Progenitor cell of endocrine pancreas (in vitro differentiated cells): Measurements from ENCODE around the gene AHDC1. TPM values are rescaled to one million over a fixed set of nuclear protein-coding genes. Genes with fewer than 3 reads are reported as not detected.

Experiments used
- DNase-seq: peaks from one replicate; pipeline ENCODE4 v3.0.0; 2021; ENCODE audit warnings: low spot score; ENCODE audit not compliant: unreplicated experiment
- H3K27ac Mint-ChIP-seq: 2 replicates; pipeline ENCODE4 v1.8.0; 2021; ENCODE audit warnings: mild to moderate bottlenecking, moderate library complexity, mixed read lengths
- H3K27me3 Mint-ChIP-seq: 2 replicates; pipeline ENCODE4 v1.8.0; 2021; ENCODE audit warnings: mixed read lengths
- H3K36me3 Mint-ChIP-seq: 2 replicates; pipeline ENCODE4 v1.8.0; 2022; ENCODE audit warnings: mixed read lengths; ENCODE audit not compliant: insufficient read depth
- H3K4me1 Mint-ChIP-seq: 2 replicates; pipeline ENCODE4 v1.8.0; 2021; ENCODE audit warnings: low read depth, mixed read lengths
- H3K4me3 Mint-ChIP-seq: 2 replicates; pipeline ENCODE4 v1.8.0; 2021; ENCODE audit warnings: low read depth, mild to moderate bottlenecking, moderate library complexity, mixed read lengths
- H3K9me3 Mint-ChIP-seq: 2 replicates; pipeline ENCODE4 v1.8.0; 2021; ENCODE audit warnings: low read depth, mixed read lengths
- total RNA-seq: library from RNA; stranded (reverse); gene quantifications from 2 replicates; pipeline ENCODE4 v1.2.1, GENCODE V29; 2021
- TF ChIP-seq, protein P1 (sequence below): fragments of 200-600 bp; sonication (generic); IDR thresholded peaks from one replicate; pipeline ENCODE4 v1.5.0; 2021; ENCODE audit warnings: antibody characterized with exemption, mild to moderate bottlenecking; ENCODE audit not compliant: unreplicated experiment

The AHDC1 gene
- total RNA-seq, 1 donor from 2014 or later: 53.3 TPM

DNA sequence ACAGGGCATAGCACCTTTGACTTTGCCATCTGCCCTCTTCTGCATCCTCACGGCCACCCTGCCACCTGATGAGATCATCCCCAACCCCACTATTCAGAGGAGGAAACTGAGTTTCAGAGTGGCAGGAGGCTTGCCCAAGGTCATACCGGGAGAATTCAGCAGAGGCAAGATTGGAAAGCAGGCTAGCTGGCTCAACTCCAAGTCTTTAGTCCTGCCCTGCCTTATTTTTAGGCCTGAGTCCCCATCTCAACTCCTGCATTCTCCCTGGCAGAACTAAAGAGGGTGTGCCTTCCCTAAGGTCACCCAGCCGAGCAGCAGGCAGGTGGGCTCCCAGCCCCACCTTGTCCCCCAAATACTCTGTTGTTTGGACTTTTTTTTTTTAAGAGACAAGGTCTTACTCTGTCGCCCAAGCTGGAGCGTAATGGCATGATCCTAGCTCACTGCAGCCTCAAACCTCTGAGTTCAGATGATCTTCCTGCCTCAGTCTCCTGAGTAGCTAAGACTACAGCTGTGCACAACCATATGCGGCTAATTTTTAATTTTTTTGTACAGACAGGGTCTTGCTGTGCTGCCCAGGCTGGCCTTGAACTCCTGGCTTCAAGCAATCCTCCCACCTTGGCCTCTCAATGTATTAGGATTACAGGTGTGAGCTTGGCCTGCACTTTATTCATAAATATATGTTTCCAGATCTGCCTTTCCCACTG is 44.8 kb upstream of the AHDC1 start:
- Mint-ChIP-seq H3K9me3 (no peaks in the 10 kb centered on the region), H3K36me3 (no peaks in the 10 kb centered on the region), H3K4me3 (no peak overlapping the region), H3K4me1 (peaks cover 13% of the 10 kb centered on the region), H3K27ac (no peak overlapping the region), H3K27me3 (peaks cover 10% of the 10 kb centered on the region)
- DNase-seq: no peak
- TF ChIP-seq, protein P1, sequence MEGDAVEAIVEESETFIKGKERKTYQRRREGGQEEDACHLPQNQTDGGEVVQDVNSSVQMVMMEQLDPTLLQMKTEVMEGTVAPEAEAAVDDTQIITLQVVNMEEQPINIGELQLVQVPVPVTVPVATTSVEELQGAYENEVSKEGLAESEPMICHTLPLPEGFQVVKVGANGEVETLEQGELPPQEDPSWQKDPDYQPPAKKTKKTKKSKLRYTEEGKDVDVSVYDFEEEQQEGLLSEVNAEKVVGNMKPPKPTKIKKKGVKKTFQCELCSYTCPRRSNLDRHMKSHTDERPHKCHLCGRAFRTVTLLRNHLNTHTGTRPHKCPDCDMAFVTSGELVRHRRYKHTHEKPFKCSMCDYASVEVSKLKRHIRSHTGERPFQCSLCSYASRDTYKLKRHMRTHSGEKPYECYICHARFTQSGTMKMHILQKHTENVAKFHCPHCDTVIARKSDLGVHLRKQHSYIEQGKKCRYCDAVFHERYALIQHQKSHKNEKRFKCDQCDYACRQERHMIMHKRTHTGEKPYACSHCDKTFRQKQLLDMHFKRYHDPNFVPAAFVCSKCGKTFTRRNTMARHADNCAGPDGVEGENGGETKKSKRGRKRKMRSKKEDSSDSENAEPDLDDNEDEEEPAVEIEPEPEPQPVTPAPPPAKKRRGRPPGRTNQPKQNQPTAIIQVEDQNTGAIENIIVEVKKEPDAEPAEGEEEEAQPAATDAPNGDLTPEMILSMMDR: no peak

DNA sequence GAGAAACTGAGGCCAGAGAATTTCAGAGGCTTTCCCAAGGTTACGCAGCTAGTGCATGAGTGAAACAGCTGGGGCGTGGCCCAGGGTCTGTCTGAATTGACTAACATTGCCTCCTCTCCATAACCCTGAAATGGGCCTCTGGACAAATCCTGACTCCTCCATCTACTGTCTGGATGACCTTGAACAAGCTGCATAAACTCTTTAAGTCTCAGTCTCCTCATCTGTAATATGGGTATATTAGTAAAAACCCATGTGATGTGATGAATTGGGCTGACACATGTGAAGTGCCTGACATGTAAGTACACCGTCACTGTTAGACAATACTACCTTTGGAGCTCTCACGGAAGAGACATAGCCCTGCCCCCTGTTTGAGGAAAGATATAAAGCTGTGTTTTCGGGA is 43.4 kb upstream of the AHDC1 start:
- no peaks in the 10 kb centered on the region for H3K9me3 Mint-ChIP-seq
- H3K27me3 Mint-ChIP-seq: peaks cover 13% of the 10 kb centered on the region
- TF ChIP-seq, protein P1: no peak
- no peaks in the 10 kb centered on the region for H3K36me3 Mint-ChIP-seq
- no peak overlapping the region for H3K4me3 Mint-ChIP-seq
- H3K27ac Mint-ChIP-seq: no peak overlapping the region
- H3K4me1 Mint-ChIP-seq: peaks cover 13% of the 10 kb centered on the region
- DNase-seq: no peak

DNA sequence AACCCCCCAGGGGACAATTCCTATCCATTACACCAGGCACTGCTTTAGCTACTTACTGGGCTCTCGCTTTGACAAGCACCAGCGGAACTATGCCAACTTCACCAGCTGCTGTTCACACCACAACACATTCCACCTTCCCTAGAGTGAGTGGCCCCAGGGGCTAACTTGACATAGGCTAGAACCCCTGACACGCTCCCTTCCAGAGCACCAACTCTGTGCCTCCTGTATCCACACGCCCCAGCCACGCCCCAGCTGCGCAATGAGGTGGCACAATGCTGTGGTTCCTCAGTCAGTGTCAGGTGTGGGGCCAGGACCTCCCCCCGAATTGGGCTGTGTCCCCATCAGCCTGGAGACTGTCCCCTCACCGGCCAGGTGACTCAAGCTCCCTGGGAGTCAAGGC is 42.7 kb upstream of the AHDC1 start:
- Mint-ChIP-seq H3K4me3 (no peak overlapping the region), H3K27ac (no peak overlapping the region), H3K4me1 (peaks cover 13% of the 10 kb centered on the region), H3K9me3 (no peaks in the 10 kb centered on the region), H3K27me3 (peaks cover 13% of the 10 kb centered on the region), H3K36me3 (no peaks in the 10 kb centered on the region)
- TF ChIP-seq, protein P1: no peak
- DNase-seq: no peak

DNA sequence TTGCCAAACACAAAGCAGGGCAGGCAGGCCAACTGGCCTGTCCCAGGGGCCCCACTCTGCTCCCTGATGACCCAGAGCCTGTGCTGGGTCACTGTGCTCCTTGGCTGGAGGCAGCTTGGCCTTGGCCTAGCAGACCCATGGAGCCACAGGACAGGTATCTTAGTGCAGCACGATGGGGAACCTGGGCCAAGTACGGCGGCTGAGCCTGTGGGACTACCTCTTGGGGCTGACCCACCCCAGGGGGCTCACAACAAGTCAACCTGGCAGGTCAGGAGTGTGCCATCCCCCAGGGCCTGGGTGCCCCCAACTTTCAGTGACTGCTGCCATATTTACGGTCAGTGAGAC is 41.1 kb upstream of the AHDC1 start:
- Mint-ChIP-seq H3K27ac (peak overlapping the region; percentile 65), H3K4me1 (peaks cover 2% of the 10 kb centered on the region), H3K9me3 (no peaks in the 10 kb centered on the region), H3K27me3 (peaks cover 15% of the 10 kb centered on the region), H3K36me3 (no peaks in the 10 kb centered on the region), H3K4me3 (no peak overlapping the region)
- TF ChIP-seq, protein P1: no peak
- DNase-seq: no peak

DNA sequence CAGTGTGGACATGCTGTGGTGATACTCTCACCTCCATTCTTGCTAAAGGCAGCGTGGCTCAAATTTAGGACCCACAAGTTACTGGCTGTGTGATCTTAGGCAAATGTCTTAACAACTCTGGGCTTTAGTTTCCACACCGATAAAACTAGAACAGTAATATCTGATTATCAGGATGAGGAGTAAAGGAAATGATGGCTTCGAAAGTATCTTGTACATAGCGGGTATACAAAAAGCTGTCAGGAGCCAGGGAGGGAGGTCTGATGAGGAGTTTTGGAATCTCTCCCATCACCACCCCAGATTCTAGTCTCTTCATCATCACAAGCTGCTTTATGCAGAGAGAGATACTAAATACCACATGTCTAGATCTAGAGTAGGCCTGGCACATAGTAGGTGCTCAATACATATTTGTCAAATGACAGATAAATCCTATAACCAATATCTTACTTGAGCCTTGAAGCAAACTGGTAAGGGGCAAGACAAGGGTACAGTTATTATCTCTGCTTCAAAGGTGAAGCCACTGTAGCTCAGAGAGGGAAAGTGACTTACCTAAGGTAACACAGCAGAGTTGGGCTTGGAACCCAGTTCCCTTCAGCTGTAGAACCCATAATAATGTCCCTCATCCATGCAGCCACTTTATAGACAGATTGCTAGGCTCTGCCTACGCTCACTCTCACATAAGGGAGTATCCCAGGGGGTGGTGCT is 40.6 kb upstream of the AHDC1 start:
- no peak for DNase-seq
- no peak overlapping the region for H3K4me3 Mint-ChIP-seq
- TF ChIP-seq, protein P1: no peak
- no peak overlapping the region for H3K27ac Mint-ChIP-seq
- no peaks in the 10 kb centered on the region for H3K4me1 Mint-ChIP-seq
- no peaks in the 10 kb centered on the region for H3K36me3 Mint-ChIP-seq
- peaks cover 17% of the 10 kb centered on the region for H3K27me3 Mint-ChIP-seq
- H3K9me3 Mint-ChIP-seq: no peaks in the 10 kb centered on the region
